Activated CD4-positive, alpha-beta T cell treated with anti-CD3 and anti-CD28 coated beads, Interleukin-2, amount 10 ng/mL, durations not matched to agents 24 days and 14 days (primary cell): ENCODE measurements around the gene RRAS2. TPM values are rescaled to one million over a fixed set of nuclear protein-coding genes. Genes with fewer than 3 reads are reported as not detected.
"Not testable (repeated sequence)": the region's sequence is repeated elsewhere in the genome, so short reads cannot be mapped to it uniquely, and the experiment has no call there.

Source experiments
- DNase-seq: peaks from one replicate; pipeline ENCODE4 v3.0.0; 2022
- H3K27ac Mint-ChIP-seq: one replicate; pipeline ENCODE4 v1.8.0; 2022; ENCODE audit warnings: mild to moderate bottlenecking, mixed read lengths
- H3K27me3 Mint-ChIP-seq: one replicate; pipeline ENCODE4 v1.8.0; 2022; ENCODE audit warnings: mixed read lengths
- H3K36me3 Mint-ChIP-seq: one replicate; pipeline ENCODE4 v1.8.0; 2022; ENCODE audit warnings: low read depth, mild to moderate bottlenecking, mixed read lengths
- H3K4me1 Mint-ChIP-seq: one replicate; pipeline ENCODE4 v1.8.0; 2021; ENCODE audit warnings: mixed read lengths
- H3K4me3 Mint-ChIP-seq: one replicate; pipeline ENCODE4 v1.8.0; 2022; ENCODE audit warnings: mild to moderate bottlenecking, moderate library complexity, mixed read lengths
- H3K9me3 Mint-ChIP-seq: one replicate; pipeline ENCODE4 v1.8.0; 2021; ENCODE audit warnings: mixed read lengths
- intact Hi-C: fragments of 100-400 bp; cut with micrococcal nuclease; formaldehyde crosslinking; loops from one replicate; pipeline ENCODE4 v1.15.1; 2023
- total RNA-seq: library from RNA; stranded (reverse); gene quantifications from 2 replicates; pipeline ENCODE4 v1.2.3, GENCODE V29; 2022

RRAS2 gene
- total RNA-seq, 1 donor from 2014 or later, result 78.9 TPM

GRCh38 chr11:14262271-14262846 lies 96.6 kb downstream of the RRAS2 start:
- H3K36me3 Mint-ChIP-seq, result peaks cover 19% of the 10 kb centered on the region
- intact Hi-C loops, result no loop called here
- no peak overlapping the region for H3K4me3 Mint-ChIP-seq
- H3K9me3 Mint-ChIP-seq, result peaks cover 4% of the 10 kb centered on the region
- no peaks in the 10 kb centered on the region for H3K4me1 Mint-ChIP-seq
- DNase-seq, result no peak
- no peaks in the 10 kb centered on the region for H3K27me3 Mint-ChIP-seq
- no peak overlapping the region for H3K27ac Mint-ChIP-seq

GRCh38 chr11:14261066-14261465 lies 97.9 kb downstream of the RRAS2 start:
- no peak for DNase-seq
- Mint-ChIP-seq H3K4me1 (no peaks in the 10 kb centered on the region), H3K27ac (no peak overlapping the region), H3K9me3 (peaks cover 4% of the 10 kb centered on the region), H3K36me3 (peaks cover 14% of the 10 kb centered on the region), H3K27me3 (no peaks in the 10 kb centered on the region), H3K4me3 (no peak overlapping the region)
- intact Hi-C loops, result no loop called here

- DNase-seq, result no peak
- intact Hi-C loops, result no loop called here
- Mint-ChIP-seq H3K4me3 (no peak overlapping the region), H3K27me3 (no peaks in the 10 kb centered on the region), H3K9me3 (no peaks in the 10 kb centered on the region), H3K4me1 (no peaks in the 10 kb centered on the region), H3K36me3 (peaks cover 3% of the 10 kb centered on the region), H3K27ac (no peak overlapping the region)
Measured at GRCh38 chr11:14259878-14260277, 99.1 kb downstream of the RRAS2 start.

DNA sequence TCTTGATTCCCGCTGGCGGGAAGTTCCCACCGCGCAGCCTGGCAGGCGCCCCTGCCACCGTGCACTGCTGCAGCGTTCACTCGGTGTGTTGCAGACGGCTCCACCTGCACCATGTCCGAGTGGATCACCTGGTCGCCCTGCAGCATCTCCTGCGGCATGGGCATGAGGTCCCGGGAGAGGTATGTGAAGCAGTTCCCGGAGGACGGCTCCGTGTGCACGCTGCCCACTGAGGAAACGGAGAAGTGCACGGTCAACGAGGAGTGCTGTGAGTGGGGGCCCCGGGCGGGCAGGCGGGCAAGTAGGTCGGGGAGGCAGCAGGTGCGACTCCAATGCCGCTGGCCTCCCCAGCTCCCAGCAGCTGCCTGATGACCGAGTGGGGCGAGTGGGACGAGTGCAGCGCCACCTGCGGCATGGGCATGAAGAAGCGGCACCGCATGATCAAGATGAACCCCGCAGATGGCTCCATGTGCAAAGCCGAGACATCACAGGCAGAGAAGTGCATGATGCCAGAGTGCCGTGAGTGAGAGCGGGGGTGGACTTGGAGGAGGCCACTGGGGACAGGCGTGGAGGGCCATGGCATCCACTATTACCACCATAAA lies 99.7 kb downstream of the RRAS2 start:
- H3K27me3 Mint-ChIP-seq, result no peaks in the 10 kb centered on the region
- DNase-seq, result no peak
- no peaks in the 10 kb centered on the region for H3K36me3 Mint-ChIP-seq
- H3K4me1 Mint-ChIP-seq, result no peaks in the 10 kb centered on the region
- intact Hi-C loops, result no loop called here
- H3K4me3 Mint-ChIP-seq, result no peak overlapping the region
- H3K27ac Mint-ChIP-seq, result no peak overlapping the region
- no peaks in the 10 kb centered on the region for H3K9me3 Mint-ChIP-seq

GRCh38 chr11:14258221-14258935 lies 100.6 kb downstream of the RRAS2 start:
- DNase-seq, result no peak
- no peaks in the 10 kb centered on the region for H3K4me1 Mint-ChIP-seq
- no peaks in the 10 kb centered on the region for H3K27me3 Mint-ChIP-seq
- no peak overlapping the region for H3K27ac Mint-ChIP-seq
- H3K9me3 Mint-ChIP-seq, result no peaks in the 10 kb centered on the region
- no peak overlapping the region for H3K4me3 Mint-ChIP-seq
- intact Hi-C loops, result no loop called here
- no peaks in the 10 kb centered on the region for H3K36me3 Mint-ChIP-seq

DNA sequence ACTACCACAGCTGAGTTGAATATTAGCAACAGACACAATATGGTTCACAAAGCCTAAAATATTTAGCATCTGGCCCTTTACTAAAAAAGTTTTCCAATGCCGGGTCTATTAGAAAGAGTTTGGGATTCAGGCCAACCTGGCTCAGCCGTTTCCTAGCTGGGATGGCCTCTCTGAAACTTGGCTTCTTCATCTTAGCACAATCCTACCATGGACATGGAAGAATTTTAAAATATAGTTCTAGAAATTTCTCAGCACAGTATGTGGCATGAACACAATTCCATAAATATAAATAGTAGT lies 103.8 kb downstream of the RRAS2 start:
- Mint-ChIP-seq H3K27me3 (peaks cover 5% of the 10 kb centered on the region), H3K27ac (no peak overlapping the region), H3K9me3 (no peaks in the 10 kb centered on the region), H3K4me3 (no peak overlapping the region), H3K4me1 (no peaks in the 10 kb centered on the region), H3K36me3 (no peaks in the 10 kb centered on the region)
- intact Hi-C loops, result no loop called here
- no peak for DNase-seq

GRCh38 chr11:14254533-14255237 lies 104.3 kb downstream of the RRAS2 start:
- H3K4me3 Mint-ChIP-seq, result no peak overlapping the region
- no peak overlapping the region for H3K27ac Mint-ChIP-seq

GRCh38 chr11:14253840-14254239 lies 105.1 kb downstream of the RRAS2 start:
- intact Hi-C loops, result no loop called here
- Mint-ChIP-seq H3K9me3 (no peaks in the 10 kb centered on the region), H3K27me3 (peaks cover 5% of the 10 kb centered on the region), H3K4me3 (no peak overlapping the region), H3K4me1 (peaks cover 4% of the 10 kb centered on the region), H3K27ac (no peak overlapping the region), H3K36me3 (no peaks in the 10 kb centered on the region)
- DNase-seq, result no peak

More at GRCh38 chr11:14254533-14255237, 104.3 kb downstream of the RRAS2 start:
- Mint-ChIP-seq H3K36me3 (no peaks in the 10 kb centered on the region), H3K4me1 (no peaks in the 10 kb centered on the region), H3K27me3 (peaks cover 5% of the 10 kb centered on the region), H3K9me3 (no peaks in the 10 kb centered on the region)
- DNase-seq, result no peak
- intact Hi-C loops, result no loop called here

DNA sequence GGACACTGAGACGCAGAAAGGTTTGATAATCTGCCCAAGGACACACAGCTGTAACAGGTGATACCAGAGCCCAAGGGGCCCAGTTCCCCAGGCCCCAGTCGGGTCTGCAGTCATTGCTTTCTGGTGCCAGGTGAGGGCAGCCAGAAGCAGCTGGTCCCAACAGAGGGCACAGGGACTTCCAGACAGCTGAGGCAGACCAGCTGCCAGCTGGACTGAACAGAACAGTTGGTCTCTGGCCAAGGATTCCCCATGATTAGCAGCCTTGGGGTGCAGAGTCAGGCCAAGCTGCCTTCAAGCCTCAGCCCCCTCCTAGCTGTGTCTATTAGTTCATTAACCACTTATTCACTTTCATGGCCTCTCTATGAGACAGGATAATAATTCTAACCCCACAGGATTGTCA lies 105.6 kb downstream of the RRAS2 start:
- DNase-seq, result no peak
- Mint-ChIP-seq H3K4me3 (no peak overlapping the region), H3K36me3 (no peaks in the 10 kb centered on the region), H3K9me3 (no peaks in the 10 kb centered on the region), H3K27ac (no peak overlapping the region), H3K4me1 (peaks cover 8% of the 10 kb centered on the region), H3K27me3 (peaks cover 5% of the 10 kb centered on the region)
- intact Hi-C loops, result no loop called here

DNA sequence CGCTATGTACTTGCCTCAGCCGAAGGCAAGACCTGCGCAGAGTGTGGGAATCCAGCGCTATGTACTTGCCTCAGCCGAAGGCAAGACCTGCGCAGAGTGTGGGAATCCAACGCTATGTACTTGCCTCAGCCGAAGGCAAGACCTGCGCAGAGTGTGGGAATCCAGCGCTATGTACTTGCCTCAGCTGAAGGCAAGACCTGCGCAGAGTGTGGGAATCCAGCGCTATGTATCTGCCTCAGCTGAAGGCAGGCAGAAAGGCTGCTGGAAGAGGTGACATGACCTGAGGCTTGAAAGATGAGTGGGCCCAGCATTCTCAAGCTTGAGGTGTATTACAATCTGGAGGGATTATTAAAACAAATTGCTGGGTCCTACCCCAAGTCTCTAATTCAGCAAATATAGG lies 106.5 kb downstream of the RRAS2 start:
- H3K36me3 Mint-ChIP-seq, H3K27ac Mint-ChIP-seq, intact Hi-C loops, H3K4me1 Mint-ChIP-seq, H3K9me3 Mint-ChIP-seq, H3K4me3 Mint-ChIP-seq, DNase-seq: not testable (repeated sequence)
- H3K27me3 Mint-ChIP-seq, result peaks cover 11% of the 10 kb centered on the region

DNA sequence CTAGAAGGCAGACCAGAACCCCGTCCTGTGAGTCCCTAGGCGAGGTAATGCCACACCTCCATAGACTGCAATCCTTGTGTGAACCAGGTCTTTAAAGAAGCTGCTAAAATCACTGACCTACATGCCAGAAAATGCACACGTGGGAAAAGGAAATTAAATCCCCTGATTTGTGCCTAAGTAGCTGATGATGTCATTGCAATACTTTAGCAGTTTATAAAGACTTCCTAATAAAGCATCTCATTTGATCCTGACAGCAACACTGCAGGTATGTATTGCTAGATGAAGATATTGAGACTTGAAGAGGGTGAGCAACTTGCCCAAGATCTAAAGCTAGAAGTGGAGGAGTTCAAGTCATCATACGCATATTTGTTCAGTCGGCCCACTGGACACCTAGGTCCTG lies 107.2 kb downstream of the RRAS2 start:
- Mint-ChIP-seq H3K4me1 (peaks cover 8% of the 10 kb centered on the region), H3K27me3 (peaks cover 13% of the 10 kb centered on the region), H3K9me3 (no peaks in the 10 kb centered on the region), H3K36me3 (no peaks in the 10 kb centered on the region), H3K4me3 (no peak overlapping the region), H3K27ac (no peak overlapping the region)
- DNase-seq, result no peak
- intact Hi-C loops, result no loop called here

DNA sequence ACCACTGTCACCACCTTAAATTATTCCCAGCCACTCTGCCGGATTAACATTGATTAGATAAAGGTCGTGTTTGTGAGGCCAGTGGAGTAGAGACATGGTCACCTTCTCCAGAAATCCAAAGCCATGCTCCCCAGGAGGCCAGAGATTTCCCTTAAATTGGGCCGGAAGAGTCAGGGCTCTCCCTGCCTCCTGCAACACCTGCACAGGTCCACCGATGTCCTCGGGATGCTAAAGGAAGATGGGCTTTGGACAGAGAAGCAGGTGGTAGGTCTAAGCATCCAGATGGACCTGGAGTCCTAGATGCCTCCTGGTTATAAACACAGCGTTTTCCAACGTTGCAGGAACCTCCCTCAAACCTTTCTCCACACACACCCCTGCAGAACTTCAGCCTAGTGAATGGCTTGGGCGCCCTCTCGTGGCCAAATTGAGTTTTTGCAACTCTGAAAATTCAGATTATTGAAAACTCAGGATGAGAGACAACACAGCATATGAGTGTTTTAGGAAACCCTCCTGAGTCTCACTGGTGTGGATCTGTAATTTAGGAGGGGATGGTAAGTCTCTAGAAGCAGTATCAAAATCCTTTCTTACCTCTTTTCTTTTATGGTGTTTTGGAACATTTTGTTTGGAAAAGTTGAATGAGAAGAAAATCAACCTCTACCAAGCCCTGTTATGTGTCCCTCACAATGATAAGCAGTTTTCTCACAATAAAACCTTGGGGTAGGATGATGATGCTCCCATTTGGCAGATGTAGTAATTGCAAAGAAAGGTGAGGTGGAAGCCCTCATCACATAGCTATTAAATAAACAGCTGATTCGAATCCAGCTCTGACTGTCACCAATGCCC lies 109.6 kb downstream of the RRAS2 start:
- Mint-ChIP-seq H3K27me3 (peaks cover 17% of the 10 kb centered on the region), H3K4me3 (peak overlapping the region; percentile 32), H3K4me1 (peaks cover 8% of the 10 kb centered on the region), H3K9me3 (no peaks in the 10 kb centered on the region), H3K27ac (no peak overlapping the region), H3K36me3 (no peaks in the 10 kb centered on the region)
- peak; percentile 90 for DNase-seq
- intact Hi-C loops, result loop anchor here (1.0 to 5.0 kb wide), 4 partner anchors 101 to 762 kb away; no protein-coding TSS in a partner anchor

GRCh38 chr11:14248580-14248981 lies 110.4 kb downstream of the RRAS2 start:
- peak; percentile 74 for DNase-seq
- no peak overlapping the region for H3K27ac Mint-ChIP-seq
- H3K27me3 Mint-ChIP-seq, result peaks cover 17% of the 10 kb centered on the region
- H3K36me3 Mint-ChIP-seq, result no peaks in the 10 kb centered on the region
- intact Hi-C loops, result loop anchor here (5.0 kb wide), 1 partner anchor 761 kb away; no protein-coding TSS in a partner anchor
- H3K9me3 Mint-ChIP-seq, result no peaks in the 10 kb centered on the region
- H3K4me1 Mint-ChIP-seq, result peaks cover 8% of the 10 kb centered on the region
- peak overlapping the region; percentile 32 for H3K4me3 Mint-ChIP-seq
